GM23338 (cell line): Measurements from ENCODE around the gene GNPTG.

ENCODE experiments used
- CREB1 ChIP-seq: fragments of 250-450 bp; sonication (Bioruptor Pico); IDR thresholded peaks from 2 replicates; pipeline ENCODE4 v1.5.0; 2020; ENCODE audit warnings: low read depth, mild to moderate bottlenecking, moderate library complexity
- EZH2 ChIP-seq: fragments of 200-600 bp; sonication (generic); IDR thresholded peaks from one replicate; pipeline ENCODE4 v1.8.0; 2017; ENCODE audit warnings: antibody characterized with exemption, mild to moderate bottlenecking, low read depth; ENCODE audit not compliant: unreplicated experiment
- POLR2AphosphoS5 ChIP-seq: IDR thresholded peaks from 2 replicates; pipeline ENCODE4 v1.6.1; 2016; ENCODE audit warnings: antibody characterized with exemption, low read depth
- TF ChIP-seq, protein P1 (sequence below), 2 experiments: fragments of 200-600 bp in 1 of 2; sonication (generic) in 1 of 2; conservative IDR thresholded peaks; 2 replicates each; pipeline versions ENCODE4 v1.5.1 to v1.6.1; 2016 to 2017; ENCODE audit warnings: antibody characterized with exemption in 2 of 2, low read depth in 2 of 2, mild to moderate bottlenecking in 2 of 2, moderate library complexity in 1 of 2

DNA sequence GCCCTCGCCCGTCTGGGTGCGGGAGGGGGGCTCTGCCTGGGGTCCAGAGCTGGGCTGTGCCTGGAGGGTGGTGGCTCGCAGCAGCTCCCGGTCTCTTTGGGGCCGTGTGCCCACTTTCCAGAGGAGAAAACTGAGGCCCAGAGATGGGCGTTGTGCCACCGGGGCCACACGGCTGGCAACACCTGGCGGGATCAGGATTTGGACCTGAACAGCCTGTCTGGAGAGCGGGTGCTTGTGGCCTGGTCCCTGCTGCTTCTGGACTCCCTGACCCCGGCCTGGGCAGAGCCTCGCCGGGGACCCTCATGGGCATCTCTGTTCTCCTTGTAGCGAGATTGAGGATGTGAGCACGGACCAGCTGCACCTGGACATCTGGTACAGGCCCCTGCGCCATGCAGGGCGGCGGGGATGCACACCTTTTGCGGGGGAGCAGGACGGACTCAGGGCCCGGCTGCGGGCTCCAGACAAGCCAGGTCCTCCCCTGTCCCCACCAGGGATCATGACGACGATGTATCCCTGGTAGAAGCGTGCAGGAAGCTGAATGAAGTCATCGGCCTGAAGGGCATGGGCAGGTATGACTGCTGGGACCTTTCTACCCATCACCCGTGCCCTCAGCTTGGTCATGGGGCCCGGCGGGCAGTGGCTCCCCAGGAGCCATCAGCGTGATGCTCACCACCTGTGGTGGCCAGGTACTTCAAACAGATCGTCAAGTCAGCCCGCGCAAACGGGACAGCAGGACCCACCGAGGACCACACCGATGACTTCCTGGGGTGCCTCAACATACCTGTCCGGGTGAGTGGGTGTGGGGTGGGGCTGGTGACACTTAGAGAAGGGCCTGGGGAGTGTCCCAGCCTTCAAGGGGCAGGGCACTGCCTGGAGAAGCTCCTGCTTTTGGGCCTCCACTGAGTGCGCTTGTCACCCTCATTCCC, 10.0 kb upstream of the GNPTG start:
- TF ChIP-seq, protein P1, sequence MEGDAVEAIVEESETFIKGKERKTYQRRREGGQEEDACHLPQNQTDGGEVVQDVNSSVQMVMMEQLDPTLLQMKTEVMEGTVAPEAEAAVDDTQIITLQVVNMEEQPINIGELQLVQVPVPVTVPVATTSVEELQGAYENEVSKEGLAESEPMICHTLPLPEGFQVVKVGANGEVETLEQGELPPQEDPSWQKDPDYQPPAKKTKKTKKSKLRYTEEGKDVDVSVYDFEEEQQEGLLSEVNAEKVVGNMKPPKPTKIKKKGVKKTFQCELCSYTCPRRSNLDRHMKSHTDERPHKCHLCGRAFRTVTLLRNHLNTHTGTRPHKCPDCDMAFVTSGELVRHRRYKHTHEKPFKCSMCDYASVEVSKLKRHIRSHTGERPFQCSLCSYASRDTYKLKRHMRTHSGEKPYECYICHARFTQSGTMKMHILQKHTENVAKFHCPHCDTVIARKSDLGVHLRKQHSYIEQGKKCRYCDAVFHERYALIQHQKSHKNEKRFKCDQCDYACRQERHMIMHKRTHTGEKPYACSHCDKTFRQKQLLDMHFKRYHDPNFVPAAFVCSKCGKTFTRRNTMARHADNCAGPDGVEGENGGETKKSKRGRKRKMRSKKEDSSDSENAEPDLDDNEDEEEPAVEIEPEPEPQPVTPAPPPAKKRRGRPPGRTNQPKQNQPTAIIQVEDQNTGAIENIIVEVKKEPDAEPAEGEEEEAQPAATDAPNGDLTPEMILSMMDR (conservative IDR thresholded peaks at IDR 0.05; ENCODE audit: low read depth in 2 of 2): no peak
- no peak for TF ChIP-seq POLR2AphosphoS5
- no peak for TF ChIP-seq EZH2
- TF ChIP-seq CREB1 (CRISPR knock-in tag): no peak
